Measurements from ENCODE around the gene PPP1R13L. TPM values are rescaled to one million over a fixed set of nuclear protein-coding genes. Genes with fewer than 3 reads are reported as not detected.

The PPP1R13L gene
- total and polyA plus RNA-seq, 2 of the 8 experiments (the other 6 are each of a cell fraction or from before 2014, with no cell fraction given), result 9.1 to 15.3 TPM

- no peak overlapping the region for H4K5ac ChIP-seq (ENCODE audit: insufficient read length, low read depth, low read length)
- no peak overlapping the region for H2BK15ac ChIP-seq (ENCODE audit: low read length)
- H3K4me3 ChIP-seq (ENCODE audit: extremely low read depth in 1 of 4, insufficient read depth in 2 of 4, low read depth in 3 of 4, low read length in 4 of 4), result peak overlapping the region in 1 of 4 experiments; percentile 48; a peak in 1 of 8 replicates
- H3K27me3 ChIP-seq (replicated peaks in 1 of 4; ENCODE audit: control insufficient read depth in 3 of 4, extremely low read depth in 1 of 4, insufficient read depth in 3 of 4, low read length in 3 of 4), result peaks cover 10 to 19% (median 15%) of the 10 kb centered on the region in 4 experiments
- no peak overlapping the region for H2AK5ac ChIP-seq (ENCODE audit: low read depth, low read length)
- H4K91ac ChIP-seq (replicated peaks; ENCODE audit: insufficient read length, low read length), result no peak overlapping the region
- H3K4ac ChIP-seq (replicated peaks; ENCODE audit: insufficient read length, low read depth, low read length), result no peak overlapping the region
- CTCF ChIA-PET (ENCODE audit: partially characterized antibody), result interaction anchor here (0.9 to 6.6 kb wide), 15 partner anchors 9 to 152 kb away, joined by 3 to 57 read pairs (median 5); partner anchors contain the start of genes ERCC2 and VASP
- no peak overlapping the region for H2BK120ac ChIP-seq (replicated peaks; ENCODE audit: low read depth, low read length)
- no peaks in the 10 kb centered on the region; a peak in 1 of 4 replicates for H3K79me2 ChIP-seq (ENCODE audit: control insufficient read depth in 1 of 2, insufficient read depth in 2 of 2, low read length in 2 of 2)
- no peak overlapping the region for H3K27ac ChIP-seq (ENCODE audit: low read depth, low read length)
- 0 out of 2 replicates have a peak, but pooled peaks cover 1% of the 10 kb centered on the region for H3K79me1 ChIP-seq (ENCODE audit: low read depth, low read length)
- H3K36me3 ChIP-seq (ENCODE audit: control insufficient read depth in 2 of 4, insufficient read depth in 4 of 4, low read length in 3 of 4), result 0 out of 8 replicates have a peak, but pooled peaks cover 0 to under 1% (median 0%) of the 10 kb centered on the region in 4 experiments
- H3K56ac ChIP-seq (replicated peaks; ENCODE audit: insufficient read length, low read depth, low read length), result no peak overlapping the region
- 86% methylated on average over 6 of the region's 6 CpGs; no CpG with 5 or more reads in 1 of the 2 experiments for WGBS, 2 experiments (ENCODE audit: extremely low coverage in 1 of 2, insufficient coverage in 1 of 2, insufficient read length in 1 of 2, insufficient replicate concordance in 2 of 2, low coverage in 1 of 2, low lambda C conversion rate in 2 of 2, missing lambda C conversion rate in 1 of 2)
- peaks cover 3 to 28% (median 13%) of the 10 kb centered on the region in 4 experiments; a peak in 6 of 7 replicates for H3K4me1 ChIP-seq (replicated peaks in 1 of 4; ENCODE audit: control insufficient read depth in 3 of 4, insufficient read depth in 4 of 4, low read length in 3 of 4)
- H3K23ac ChIP-seq (ENCODE audit: insufficient read length), result no peak overlapping the region
- H4K8ac ChIP-seq (ENCODE audit: extremely low read depth, insufficient read depth, low read length), result no peak overlapping the region
- no peak overlapping the region for H2BK5ac ChIP-seq (ENCODE audit: low read depth, low read length)
- TF ChIP-seq YY1 (IDR thresholded peaks at IDR 0.05; ENCODE audit: low read depth, low read length), result no peak
- no peak overlapping the region for H3K9ac ChIP-seq (replicated peaks in 1 of 4; ENCODE audit: extremely low read depth in 1 of 4, low read depth in 3 of 4, low read length in 3 of 4)
- FAIRE-seq, result no peak
- peaks cover 18% of the 10 kb centered on the region for H3K23me2 ChIP-seq (ENCODE audit: low read depth, low read length)
- peaks cover 2 to 5% of the 10 kb centered on the region in 2 experiments for H4K20me1 ChIP-seq (replicated peaks in 1 of 2; ENCODE audit: control insufficient read depth in 1 of 2, insufficient read depth in 2 of 2, low read length in 2 of 2)
- no peak overlapping the region for H2AFZ ChIP-seq (ENCODE audit: low read length)
- DNase-seq (ENCODE audit: low read depth in 1 of 2, low spot score in 2 of 2), result no peak
- H3K9me3 ChIP-seq (ENCODE audit: insufficient read depth in 2 of 2, low read depth in 1 of 2, low read length in 1 of 2), result no peaks in the 10 kb centered on the region
- no peak overlapping the region; the same call in 1 of the 2 replicates for H3K18ac ChIP-seq (ENCODE audit: extremely low read depth, low read length)
- H2BK20ac ChIP-seq (ENCODE audit: low read length), result no peak overlapping the region
- POLR2A ChIA-PET (ENCODE audit: partially characterized antibody), result interaction anchor here (0.9 to 3.5 kb wide), 8 partner anchors 8 to 77 kb away, joined by 3 to 11 read pairs (median 4); no protein-coding TSS in a partner anchor
- H3K14ac ChIP-seq (ENCODE audit: insufficient read length), result no peak overlapping the region
- no peak overlapping the region for H2BK12ac ChIP-seq (ENCODE audit: low read depth, low read length)
- H3K4me2 ChIP-seq (ENCODE audit: insufficient read depth in 1 of 2, low read depth in 2 of 2, low read length in 2 of 2), result peak overlapping the region; percentile 41 to 92; a peak in 1 of 4 replicates
Measured at GRCh38 chr19:45401815-45402214, 3.1 kb downstream of the PPP1R13L start.
